NCI-H146 (cell line): ENCODE results near the gene DYNC1I2.
"Not testable (repeated sequence)": the region's sequence is repeated elsewhere in the genome, so short reads cannot be mapped to it uniquely, and the experiment has no call there.

Source experiments
- DNase-seq: peaks from one replicate; lab custom pipeline; 2025; lab: John Stamatoyannopoulos, UW

DYNC1I2 gene

DNA sequence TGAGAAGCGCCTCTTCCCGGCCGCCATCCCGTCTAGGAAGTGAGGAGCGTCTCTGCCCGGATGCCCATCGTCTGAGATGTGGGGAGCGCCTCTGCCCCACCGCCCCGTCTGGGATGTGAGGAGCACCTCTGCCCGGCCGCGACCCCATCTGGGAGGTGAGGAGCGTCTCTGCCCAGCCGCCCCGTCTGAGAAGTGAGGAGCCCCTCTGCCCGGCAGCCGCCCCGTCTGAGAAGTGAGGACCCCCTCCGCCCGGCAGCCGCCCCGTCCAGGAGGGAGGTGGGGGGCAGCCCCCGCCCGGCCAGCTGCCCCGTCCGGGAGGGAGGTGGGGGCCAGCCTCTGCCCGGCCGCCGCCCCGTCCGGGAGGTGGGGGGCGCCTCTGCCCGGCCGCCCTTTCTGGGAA is 87.3 kb downstream of the DYNC1I2 start:
- DNase-seq, result not testable (repeated sequence)

- DNase-seq, result no peak
These were observed 91.2 kb downstream of the DYNC1I2 start for GRCh38 chr2:171778515-171778914.

DNA sequence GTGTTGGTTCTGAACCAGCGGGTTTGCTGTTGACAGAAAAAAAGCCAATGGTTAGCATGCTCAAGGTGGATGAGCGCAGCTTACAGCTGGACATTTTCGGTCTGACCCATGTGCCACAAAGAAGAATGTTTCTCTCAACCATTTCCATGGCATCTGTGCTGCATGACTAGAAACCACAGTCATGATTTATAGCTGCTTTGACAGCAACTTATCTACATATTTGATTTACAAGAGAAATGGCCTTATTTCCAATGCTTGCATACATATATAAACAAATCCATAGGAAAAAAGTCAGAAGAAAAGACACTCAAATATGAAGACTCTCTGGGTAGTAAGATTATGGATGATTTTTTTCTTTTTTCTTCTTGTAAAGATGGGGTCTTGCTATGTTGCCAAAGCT is 98.2 kb downstream of the DYNC1I2 start:
- no peak for DNase-seq

- DNase-seq, result no peak
These were observed 100.2 kb downstream of the DYNC1I2 start for GRCh38 chr2:171787333-171788072.

DNA sequence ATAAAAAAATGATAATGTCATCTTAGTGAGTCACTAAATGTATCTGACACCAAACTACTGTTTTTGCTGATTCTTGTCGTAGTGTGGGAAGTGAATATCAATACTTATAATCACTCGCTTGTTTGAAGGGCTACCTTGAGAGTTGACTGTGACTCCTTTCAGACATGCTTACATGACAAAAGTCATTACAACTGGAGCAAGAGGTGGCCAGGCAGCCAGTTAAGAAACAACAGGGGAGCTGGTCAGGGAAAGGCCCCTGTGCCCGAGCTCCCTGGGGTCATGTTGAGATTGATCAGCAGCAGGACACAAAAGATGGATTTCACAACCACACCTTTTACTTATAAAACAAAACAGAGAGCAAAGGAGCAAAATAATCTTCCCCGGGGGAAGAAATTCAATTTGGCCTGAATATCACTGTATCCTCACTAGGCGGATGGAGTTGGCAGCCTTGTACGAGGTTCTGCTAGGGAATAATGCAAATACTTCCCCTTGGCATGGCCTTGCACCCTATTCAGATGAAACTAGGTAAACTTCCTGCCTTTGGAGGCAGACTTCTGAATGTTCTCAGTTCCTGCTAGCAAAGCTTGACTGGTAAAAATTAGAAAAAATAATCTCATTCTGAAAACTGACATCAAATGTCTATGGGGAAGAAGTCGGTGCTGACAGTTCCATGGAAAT is 101.2 kb downstream of the DYNC1I2 start:
- DNase-seq, result no peak

- no peak for DNase-seq
These were observed 102.7 kb downstream of the DYNC1I2 start for GRCh38 chr2:171789956-171790355.

DNA sequence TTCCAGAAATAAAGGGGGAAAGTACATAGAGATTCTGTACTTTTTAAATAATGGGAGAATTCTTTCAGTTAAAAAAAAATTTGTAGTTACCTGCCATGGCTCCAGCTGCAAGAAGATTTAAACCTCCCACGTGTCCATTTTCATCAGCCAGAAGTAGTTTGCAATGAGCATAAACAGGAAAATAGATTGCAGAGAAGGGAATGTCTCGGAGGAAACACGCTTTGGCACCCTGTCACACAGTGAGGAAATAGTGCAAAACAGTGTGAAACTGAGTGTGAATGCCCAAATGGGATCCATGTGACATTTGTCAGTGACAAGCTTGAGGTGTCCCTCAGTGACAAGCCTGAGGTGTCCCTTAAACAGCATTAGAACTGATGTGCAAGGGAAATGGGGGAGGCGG is 104.1 kb downstream of the DYNC1I2 start:
- DNase-seq, result no peak

DNA sequence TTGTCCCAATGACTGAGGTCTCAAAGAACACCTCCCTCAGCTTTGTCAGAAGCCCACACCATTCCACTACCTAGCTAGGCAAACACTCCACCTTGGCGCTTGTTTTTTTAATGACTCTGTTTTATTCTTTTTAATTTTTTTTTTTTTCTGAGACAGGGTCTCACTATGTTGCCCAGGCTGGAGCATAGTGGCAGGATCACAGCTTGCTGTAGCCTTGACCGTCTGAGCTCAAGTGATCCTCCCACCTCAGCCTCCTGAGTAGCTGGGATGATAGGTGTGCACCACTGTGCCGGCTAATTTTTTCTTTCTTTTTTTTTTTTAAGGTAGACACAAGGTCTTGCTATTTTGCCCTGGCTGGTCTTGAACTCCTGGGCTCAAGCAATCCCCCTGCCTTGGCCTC is 104.9 kb downstream of the DYNC1I2 start:
- no peak for DNase-seq

GRCh38 chr2:171792886-171793580 is 105.8 kb downstream of the DYNC1I2 start:
- DNase-seq, result peak; percentile 13

DNA sequence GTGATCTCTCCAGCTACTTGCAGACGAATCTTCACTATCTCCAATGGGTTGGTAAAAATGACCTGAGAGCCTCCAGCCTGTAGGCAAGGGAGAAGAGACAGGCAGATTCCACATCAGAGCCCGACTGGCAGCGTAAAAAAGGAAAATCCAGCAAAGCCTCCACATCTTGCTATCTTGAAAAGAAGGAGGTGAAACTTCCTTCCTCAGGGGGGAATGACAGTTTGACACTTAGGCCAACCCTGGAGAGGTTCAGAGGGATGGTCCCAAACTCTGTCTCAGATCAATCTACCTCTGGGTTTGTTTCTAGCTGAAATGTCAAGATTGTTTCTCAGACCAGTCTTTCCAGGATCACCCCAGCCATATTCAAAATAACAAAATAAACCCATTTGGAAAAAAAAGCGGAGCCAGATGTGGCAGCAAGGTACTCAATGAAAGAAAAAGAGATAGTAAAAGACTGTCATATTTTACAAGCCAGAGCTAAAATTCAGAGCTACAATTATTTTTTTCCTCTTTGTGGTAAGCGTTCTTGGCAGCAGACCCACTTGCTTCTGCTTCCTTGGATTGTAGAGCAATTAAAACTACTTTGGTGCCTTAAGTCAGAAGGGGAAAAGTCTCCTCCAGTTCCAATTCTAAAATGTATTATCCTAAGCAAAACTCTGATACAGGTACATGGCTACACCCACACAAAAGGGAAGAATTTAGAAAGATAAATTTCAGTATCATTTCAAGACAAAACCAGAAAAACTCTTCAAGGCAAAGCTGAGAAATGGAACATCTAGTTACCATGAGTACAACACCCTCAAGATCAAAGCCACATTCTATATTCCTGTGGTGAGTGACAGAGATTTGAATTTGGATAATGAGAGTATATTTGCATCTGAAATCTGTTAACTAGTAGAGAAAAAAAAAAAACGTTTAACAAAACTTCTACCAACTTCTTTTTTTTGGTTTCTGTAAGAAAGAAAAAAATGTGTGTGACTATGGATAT is 106.7 kb downstream of the DYNC1I2 start:
- DNase-seq, result no peak

GRCh38 chr2:171794918-171795317 is 107.6 kb downstream of the DYNC1I2 start:
- DNase-seq, result no peak
